GM12891 (cell line): ENCODE data around the gene ATP5MC2.

Experiments
- DNase-seq: peaks from one replicate; pipeline ENCODE4 v3.0.0; 2011; ENCODE audit warnings: low spot score; ENCODE audit not compliant: insufficient read length
- FAIRE-seq: peaks from 2 replicates; lab custom pipeline; 2011; peaks lifted over from hg19 to GRCh38; lab: Jason Lieb, UNC
- PAX5 ChIP-seq: IDR thresholded peaks from 2 replicates; pipeline ENCODE4 v1.6.1; 2011; ENCODE audit warnings: low read length, moderate library complexity, mild to moderate bottlenecking; ENCODE audit not compliant: insufficient read depth, severe bottlenecking
- POLR2A ChIP-seq: IDR thresholded peaks from 2 replicates; pipeline ENCODE4 v1.6.1; 2011; ENCODE audit warnings: low read depth, low read length, control low read depth
- POLR2AphosphoS5 ChIP-seq: IDR thresholded peaks from 2 replicates; pipeline ENCODE4 v1.6.1; 2011; ENCODE audit warnings: low read depth, low read length, control low read depth
- POU2F2 ChIP-seq: IDR thresholded peaks from 2 replicates; pipeline ENCODE4 v1.6.1; 2011; ENCODE audit warnings: low read depth, mild to moderate bottlenecking, control low read depth, low read length, moderate library complexity
- SPI1 ChIP-seq: IDR thresholded peaks from 2 replicates; pipeline ENCODE4 v1.6.1; 2011; ENCODE audit warnings: low read depth, low read length, control low read depth
- TAF1 ChIP-seq: IDR thresholded peaks from 2 replicates; pipeline ENCODE4 v1.6.1; 2011; ENCODE audit warnings: low read depth, low read length, control low read depth

ATP5MC2 gene

DNA sequence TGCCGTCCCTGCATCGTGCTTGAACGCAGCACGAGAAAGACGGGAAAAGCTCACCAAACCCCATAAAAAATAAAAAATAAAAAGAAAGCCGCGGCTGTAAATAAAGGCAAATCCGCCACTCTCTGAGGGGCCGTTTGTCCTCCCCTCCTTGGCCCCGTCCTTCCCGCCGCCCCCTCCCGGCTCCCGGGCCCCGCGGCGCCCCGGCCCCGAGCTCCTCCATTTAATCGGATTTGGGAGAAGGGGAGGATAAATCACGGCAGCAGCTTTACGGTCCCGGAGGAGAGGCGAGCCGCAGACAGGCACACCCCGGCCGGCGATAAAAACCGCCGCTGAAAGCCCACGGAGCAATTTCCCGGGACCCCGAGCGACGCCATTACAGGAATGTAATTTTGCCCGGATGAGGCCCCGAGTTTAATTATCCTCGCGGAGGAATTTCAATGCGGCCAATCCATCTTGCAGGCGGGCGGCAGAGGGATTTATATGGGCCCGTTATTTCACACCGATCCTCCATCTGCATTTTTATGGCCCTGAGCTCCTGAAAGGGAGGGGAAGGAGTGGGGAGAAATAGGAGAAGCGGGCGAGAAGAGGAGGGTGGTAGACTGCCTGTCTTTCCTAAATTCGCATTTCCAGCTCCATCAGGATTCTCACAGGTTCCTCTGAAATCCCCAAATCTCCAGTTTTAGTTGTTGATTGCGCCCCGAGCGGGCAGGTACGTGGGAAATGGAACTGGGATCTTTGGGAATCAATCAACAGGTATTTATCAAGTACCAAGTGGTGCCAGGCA, 1.3 kb upstream of the ATP5MC2 start:
- no peak for FAIRE-seq
- no peak for DNase-seq
- TF ChIP-seq POU2F2 (no peak), POLR2AphosphoS5 (no peak), POLR2A (no peak), SPI1 (no peak), PAX5 (no peak), TAF1 (no peak)

DNA sequence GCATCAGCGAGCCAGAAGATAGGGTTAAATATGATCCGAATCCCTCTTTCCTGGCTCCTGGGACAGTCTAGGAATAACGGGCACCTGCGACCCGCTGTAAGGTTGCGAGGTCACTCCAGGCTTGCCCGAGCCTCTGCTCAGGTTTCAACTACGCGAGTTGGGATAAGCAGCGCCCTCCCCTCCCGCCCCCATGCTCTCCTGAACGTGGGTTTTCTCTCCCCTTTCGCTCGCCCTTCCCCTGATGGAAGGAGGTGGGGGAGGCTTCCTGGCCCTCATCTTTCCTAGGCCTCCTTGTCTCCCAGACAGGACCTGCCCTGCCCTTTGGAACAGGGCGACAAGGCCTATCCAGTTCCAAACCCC, 753 bp upstream of the ATP5MC2 start:
- no peak for FAIRE-seq
- TF ChIP-seq POLR2A = no peak
- no peak for TF ChIP-seq POU2F2
- TF ChIP-seq SPI1 = no peak
- no peak for TF ChIP-seq POLR2AphosphoS5
- TF ChIP-seq PAX5 = no peak
- TF ChIP-seq TAF1 = no peak
- DNase-seq = peak; percentile 25

DNA sequence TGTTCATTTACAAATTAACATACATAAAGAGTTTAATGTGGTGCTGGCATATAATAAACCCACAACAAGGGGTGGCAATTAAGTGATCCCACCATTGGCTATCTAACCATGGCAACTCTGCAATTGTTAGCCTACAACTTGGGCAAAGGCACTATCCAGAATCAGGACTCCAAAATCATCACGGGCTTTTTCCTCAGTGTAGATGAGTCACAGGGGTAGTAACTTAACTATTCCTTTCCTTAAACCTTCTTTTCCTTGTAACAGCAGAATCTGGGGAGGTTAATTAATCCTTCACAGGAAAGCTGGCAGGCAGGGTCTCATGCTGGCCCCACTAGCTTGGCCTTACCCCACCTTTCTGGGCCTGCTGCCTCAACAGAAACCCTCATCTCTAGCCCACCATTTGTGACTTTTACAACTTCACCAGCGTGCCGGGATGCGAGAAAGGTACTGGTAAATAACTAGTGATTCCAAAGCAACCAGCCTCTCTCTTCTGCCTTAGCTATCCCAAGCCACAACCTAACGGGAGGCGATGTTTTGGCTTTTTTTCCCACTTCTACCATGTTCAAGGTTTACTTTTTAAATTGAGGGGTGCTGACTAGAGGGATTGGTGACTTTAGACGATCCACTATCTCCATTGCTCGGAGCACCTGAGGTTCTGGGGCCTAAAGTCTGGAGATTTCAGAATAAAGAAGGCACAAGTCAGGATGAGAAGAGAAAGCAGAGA, 744 bp downstream of the ATP5MC2 start:
- TF ChIP-seq PAX5 (no peak), SPI1 (no peak), POLR2AphosphoS5 (no peak), TAF1 (no peak), POLR2A (no peak), POU2F2 (no peak)
- FAIRE-seq = no peak

DNA sequence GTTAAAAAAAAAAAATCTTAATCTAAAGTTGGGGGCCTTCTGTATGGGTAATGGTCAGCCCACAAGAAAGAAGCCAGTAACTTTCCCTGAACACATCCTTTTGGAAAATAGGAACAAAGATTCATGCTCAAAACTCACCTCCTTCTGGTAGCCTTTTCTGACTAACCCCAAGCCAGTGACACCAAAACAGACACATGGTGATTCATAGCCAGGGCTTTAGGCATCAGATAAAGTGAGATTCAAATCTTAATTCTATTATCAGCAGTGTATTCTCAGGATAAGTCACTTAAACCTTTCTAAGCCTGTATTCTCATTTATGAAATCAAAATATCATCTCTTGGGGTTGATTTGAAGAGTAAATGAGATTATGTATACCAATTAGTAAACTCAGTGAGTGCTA, 4.9 kb downstream of the ATP5MC2 start:
- FAIRE-seq = no peak
- TF ChIP-seq PAX5 (no peak), POLR2A (no peak), TAF1 (no peak), POU2F2 (no peak), SPI1 (no peak), POLR2AphosphoS5 (no peak)
- no peak for DNase-seq

More for the DNA sequence above, 744 bp downstream of the ATP5MC2 start:
- no peak for DNase-seq

DNA sequence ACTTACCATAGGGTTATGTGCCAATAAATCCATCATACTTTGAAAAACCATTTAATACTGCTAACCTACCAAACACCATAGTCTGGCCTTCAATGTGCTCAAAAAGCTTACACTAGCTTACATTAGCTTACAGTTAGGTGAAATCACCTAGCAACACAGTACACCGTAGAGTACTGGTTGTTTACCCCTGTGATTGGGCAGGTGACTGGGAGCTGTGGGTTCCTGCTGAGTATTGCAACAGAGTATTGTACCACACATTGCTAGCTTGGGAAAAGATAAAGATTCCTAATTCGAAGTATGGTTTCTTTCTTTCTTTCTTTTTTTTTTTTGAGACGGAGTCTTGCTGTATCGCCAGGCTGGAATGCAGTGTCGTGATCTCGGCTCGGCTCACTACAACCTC, 5.6 kb downstream of the ATP5MC2 start:
- FAIRE-seq (no peak), DNase-seq (no peak)
- TF ChIP-seq POLR2AphosphoS5 (no peak), SPI1 (no peak), POU2F2 (no peak), POLR2A (no peak), PAX5 (no peak), TAF1 (no peak)

DNA sequence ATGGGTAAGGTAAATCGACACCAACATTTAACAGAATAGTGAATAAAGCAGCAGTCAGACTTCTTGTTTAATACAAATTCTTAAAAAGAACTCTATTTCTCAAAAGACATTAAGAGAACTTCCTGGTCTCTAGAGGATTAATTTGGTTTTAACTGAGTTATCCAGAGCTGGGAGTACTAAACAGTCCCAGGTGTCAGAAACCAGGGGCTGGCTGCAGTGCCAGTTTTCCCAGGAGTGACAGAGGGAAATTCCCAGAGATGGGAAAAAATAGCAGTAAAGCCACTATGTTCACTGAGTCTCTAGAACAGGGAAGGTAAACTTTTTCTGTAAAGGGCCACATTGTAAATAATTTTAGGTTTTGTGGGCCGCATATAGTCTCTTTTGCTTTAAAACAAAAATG, 8.8 kb downstream of the ATP5MC2 start:
- TF ChIP-seq SPI1 = no peak
- no peak for TF ChIP-seq POU2F2
- TF ChIP-seq POLR2AphosphoS5 = no peak
- TF ChIP-seq POLR2A = no peak
- TF ChIP-seq PAX5 = no peak
- no peak for TF ChIP-seq TAF1
- FAIRE-seq (no peak), DNase-seq (no peak)

DNA sequence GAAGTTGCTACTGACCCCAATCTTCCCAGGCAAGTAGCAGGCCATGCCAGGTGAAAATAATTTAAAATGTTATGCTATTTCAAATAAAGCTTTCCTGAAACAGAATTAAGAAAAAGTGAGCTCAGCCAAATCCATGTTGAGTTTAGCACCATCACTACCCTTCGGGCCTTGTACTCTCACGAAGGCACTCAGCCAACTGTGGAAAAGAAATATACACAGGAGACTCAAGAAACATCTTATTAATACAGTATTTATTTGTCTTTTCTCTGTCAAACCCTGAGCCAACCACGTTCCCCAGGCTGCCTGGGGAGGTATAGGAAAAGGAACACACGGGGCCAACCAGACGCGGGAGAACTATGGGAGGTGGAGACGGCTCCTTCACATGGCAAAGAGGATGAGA, 10.9 kb downstream of the ATP5MC2 start:
- FAIRE-seq (no peak), DNase-seq (no peak)
- TF ChIP-seq POLR2AphosphoS5 (no peak), POLR2A (no peak), TAF1 (no peak), POU2F2 (no peak), PAX5 (no peak), SPI1 (no peak)

DNA sequence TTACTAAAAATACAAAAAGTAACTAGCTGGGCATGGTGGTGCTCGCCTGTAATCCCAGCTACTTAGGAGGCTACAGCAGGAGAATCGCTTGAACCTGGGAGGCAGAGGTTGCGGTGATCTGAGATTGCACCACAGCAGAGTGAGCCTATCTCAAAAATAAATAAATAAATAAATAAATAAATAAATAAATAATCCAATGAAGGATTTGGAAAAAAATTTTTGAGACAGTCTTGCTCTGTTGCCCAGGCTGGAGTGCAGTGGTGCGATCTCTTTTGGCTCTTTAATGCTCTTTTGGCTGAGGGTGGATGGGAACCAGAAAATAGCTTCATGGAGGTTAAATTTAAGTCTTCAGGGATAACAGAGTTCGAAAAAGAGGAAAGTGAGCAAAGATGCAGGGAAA, 11.7 kb downstream of the ATP5MC2 start:
- TF ChIP-seq POLR2A (no peak), TAF1 (no peak), POLR2AphosphoS5 (no peak), SPI1 (no peak), PAX5 (no peak), POU2F2 (no peak)
- FAIRE-seq (no peak), DNase-seq (no peak)

DNA sequence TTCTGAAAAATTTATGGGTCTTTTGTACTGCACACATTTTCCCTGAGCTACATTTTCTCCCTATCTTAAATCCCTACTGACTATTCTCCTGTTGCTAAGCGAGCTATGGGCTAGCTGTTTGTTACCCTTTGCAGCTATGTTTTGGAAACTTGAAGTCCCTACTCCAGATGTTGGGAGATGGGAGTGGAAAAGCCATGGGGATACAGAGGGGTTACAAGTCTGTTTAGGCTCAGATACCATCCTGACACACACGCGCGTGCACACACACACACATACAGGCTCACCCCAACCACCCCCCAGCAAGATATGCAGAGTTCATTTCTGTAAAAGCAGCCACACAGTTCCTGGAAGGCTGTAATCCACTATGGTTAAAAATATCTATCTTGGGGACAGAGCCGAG, 15.8 kb downstream of the ATP5MC2 start:
- FAIRE-seq = no peak
- DNase-seq = no peak
- no peak for TF ChIP-seq PAX5
- TF ChIP-seq SPI1 = no peak
- no peak for TF ChIP-seq POLR2A
- no peak for TF ChIP-seq TAF1
- TF ChIP-seq POLR2AphosphoS5 = no peak

DNA sequence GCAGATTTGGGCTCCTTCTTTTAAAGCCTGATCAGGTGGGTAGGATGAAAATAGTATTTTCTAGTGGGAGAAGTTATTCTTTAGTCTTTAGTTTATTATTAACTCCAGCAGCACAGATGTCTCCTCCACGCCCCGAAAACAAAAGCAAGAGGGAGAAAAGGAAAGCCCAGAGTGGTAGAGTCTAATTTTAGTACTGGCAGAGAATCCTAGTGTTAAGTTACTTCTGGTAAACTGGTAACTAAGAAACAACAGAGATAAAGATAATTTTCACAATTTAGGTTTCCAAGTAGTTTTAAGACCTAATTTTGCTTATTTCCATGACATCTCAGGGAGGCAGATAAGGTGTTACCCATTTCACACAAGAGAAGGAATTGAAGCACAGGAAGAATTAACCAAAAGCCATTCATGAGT, 16.3 kb downstream of the ATP5MC2 start:
- no peak for DNase-seq
- no peak for TF ChIP-seq TAF1
- TF ChIP-seq SPI1 = no peak
- TF ChIP-seq POLR2A = no peak
- no peak for FAIRE-seq
